Measurements from ENCODE around the gene CCDC88C. TPM values are rescaled to one million over a fixed set of nuclear protein-coding genes. Genes with fewer than 3 reads are reported as not detected.

The CCDC88C gene
- total RNA-seq, 2 experiments from 2014 or later, result 137 to 253 TPM

- intact Hi-C loops (cut with micrococcal nuclease; ENCODE audit: unreplicated experiment), result loop anchor here (1.0 to 2.0 kb wide), 4 partner anchors 19 to 61 kb away; no protein-coding TSS in a partner anchor
- peak overlapping the region; percentile 94 for H3K27ac ChIP-seq (ENCODE audit: low read depth, low read length, poor library complexity, severe bottlenecking)
- H2AFZ ChIP-seq (ENCODE audit: low read length), result no peak overlapping the region
- DNase-seq (ENCODE audit: low spot score), result peak; percentile 47
- no TSS peak for BruUV-seq (replicated peaks)
- no peaks in the 10 kb centered on the region for H3K9me2 ChIP-seq (ENCODE audit: insufficient read depth, low read length)
- peak overlapping the region; percentile 99 for H3K4me2 ChIP-seq (ENCODE audit: low read length)
- peaks cover 52% of the 10 kb centered on the region for H3K36me3 ChIP-seq (ENCODE audit: insufficient read depth, low read length)
- ChIA-PET CTCF (ENCODE audit: unreplicated experiment) (interaction anchor here (1.4 to 3.7 kb wide), 3 partner anchors 42 to 93 kb away, joined by 3 to 15 read pairs (median 6); no protein-coding TSS in a partner anchor), POLR2A (interaction anchor here (0.6 to 12.4 kb wide), 11 partner anchors 8 to 95 kb away, joined by 3 to 196 read pairs (median 10); no protein-coding TSS in a partner anchor)
- H3K79me2 ChIP-seq (ENCODE audit: insufficient read depth, low read depth, low read length), result peaks cover 53% of the 10 kb centered on the region
- H3K9me3 ChIP-seq (ENCODE audit: low read length), result no peaks in the 10 kb centered on the region
- peaks cover 49% of the 10 kb centered on the region for H3K4me1 ChIP-seq (ENCODE audit: insufficient read depth, low read length, poor library complexity, severe bottlenecking)
- TF ChIP-seq CTCF (conservative IDR thresholded peaks at IDR 0.05; ENCODE audit: low read length), result no peak
- TF ChIP-seq EZH2phosphoT487 (IDR thresholded peaks at IDR 0.05; ENCODE audit: borderline replicate concordance, low read depth, low read length), result no peak
- H4K20me1 ChIP-seq (ENCODE audit: insufficient read depth, low read length), result peaks cover 25% of the 10 kb centered on the region
- peak overlapping the region; percentile 89 for H3K4me3 ChIP-seq (ENCODE audit: low read depth, low read length, poor library complexity, severe bottlenecking)
These were observed 888 bp downstream of the CCDC88C start for GRCh38 chr14:91416744-91417119.

GRCh38 chr14:91415794-91416743 lies 1.6 kb downstream of the CCDC88C start:
- H3K4me3 ChIP-seq (ENCODE audit: low read depth, low read length, poor library complexity, severe bottlenecking), result peak overlapping the region; percentile 89
- peak; percentile 90 for DNase-seq (ENCODE audit: low spot score)
- peaks cover 56% of the 10 kb centered on the region for H3K4me1 ChIP-seq (ENCODE audit: insufficient read depth, low read length, poor library complexity, severe bottlenecking)

More at GRCh38 chr14:91415794-91416743, 1.6 kb downstream of the CCDC88C start:
- Histone ChIP-seq H3K36me3 (ENCODE audit: insufficient read depth, low read length) (peaks cover 58% of the 10 kb centered on the region), H3K27ac (ENCODE audit: low read depth, low read length, poor library complexity, severe bottlenecking) (peak overlapping the region; percentile 94), H3K9me2 (ENCODE audit: insufficient read depth, low read length) (no peaks in the 10 kb centered on the region), H4K20me1 (ENCODE audit: insufficient read depth, low read length) (peaks cover 25% of the 10 kb centered on the region), H3K9me3 (ENCODE audit: low read length) (no peaks in the 10 kb centered on the region), H3K4me2 (ENCODE audit: low read length) (peak overlapping the region; percentile 99), H3K79me2 (ENCODE audit: insufficient read depth, low read depth, low read length) (peaks cover 60% of the 10 kb centered on the region), H2AFZ (ENCODE audit: low read length) (no peak overlapping the region)
- CTCF ChIA-PET (ENCODE audit: unreplicated experiment), result interaction anchor here (0.8 to 3.7 kb wide), 8 partner anchors 18 to 93 kb away, joined by 3 to 15 read pairs (median 3); no protein-coding TSS in a partner anchor
- intact Hi-C loops (cut with micrococcal nuclease; ENCODE audit: unreplicated experiment), result loop anchor here (1.0 to 2.0 kb wide), 4 partner anchors 19 to 61 kb away; no protein-coding TSS in a partner anchor
- POLR2A ChIA-PET, result interaction anchor here (0.6 to 12.4 kb wide), 15 partner anchors 9 to 1203 kb away, joined by 3 to 196 read pairs (median 7); no protein-coding TSS in a partner anchor
- TF ChIP-seq EZH2phosphoT487 (IDR thresholded peaks at IDR 0.05; ENCODE audit: borderline replicate concordance, low read depth, low read length), result no peak
- TF ChIP-seq CTCF (conservative IDR thresholded peaks at IDR 0.05; ENCODE audit: low read length), result no peak
- BruUV-seq (replicated peaks), result TSS peak; percentile 89

Measured in OCI-LY7 (cell line).